ENCODE results near the gene MFAP5. TPM values are rescaled to one million over a fixed set of nuclear protein-coding genes. Genes with fewer than 3 reads are reported as not detected.

MFAP5 gene
- total and polyA plus RNA-seq, 2 donors (not counting 3 experiments of a cell fraction or from before 2014, with no cell fraction given) = 0.39 TPM; not detected in 1

- Histone ChIP-seq H3K9me1 (replicated peaks; ENCODE audit: control insufficient read depth, extremely low read depth, insufficient read depth, low read length) (no peaks in the 10 kb centered on the region), H2AFZ (ENCODE audit: low read depth, low read length) (no peak overlapping the region), H3K27me3 (ENCODE audit: control insufficient read depth in 2 of 2, insufficient read depth in 2 of 2, low read length in 2 of 2) (peaks cover 0 to 5% of the 10 kb centered on the region in 2 experiments), H3K9me3 (replicated peaks; ENCODE audit: control insufficient read depth, insufficient read depth, low read length) (no peaks in the 10 kb centered on the region), H3K79me2 (ENCODE audit: control insufficient read depth, insufficient read depth, low read length) (no peaks in the 10 kb centered on the region), H4K20me1 (replicated peaks; ENCODE audit: control insufficient read depth, extremely low read depth, insufficient read depth, low read length) (no peaks in the 10 kb centered on the region), H3K36me3 (ENCODE audit: control insufficient read depth in 2 of 2, extremely low read depth in 1 of 2, insufficient read depth in 2 of 2, low read length in 2 of 2) (no peaks in the 10 kb centered on the region), H3K4me3 (replicated peaks in 1 of 3; ENCODE audit: insufficient read depth in 1 of 3, low read depth in 1 of 3, low read length in 3 of 3) (no peak overlapping the region), H3K9ac (replicated peaks; ENCODE audit: extremely low read depth, insufficient read depth, low read length) (no peak overlapping the region), H3K4me2 (ENCODE audit: insufficient read depth, low read length) (no peak overlapping the region), H3K4me1 (ENCODE audit: control insufficient read depth, extremely low read depth, insufficient read depth, low read length) (no peaks in the 10 kb centered on the region), H3K27ac (ENCODE audit: insufficient read depth, low read depth, low read length) (no peak overlapping the region)
- TF ChIP-seq MAX (IDR thresholded peaks at IDR 0.05; ENCODE audit: insufficient read depth, insufficient read length) (no peak), POLR2A (IDR thresholded peaks at IDR 0.05; ENCODE audit: low read depth, low read length) (no peak), EZH2 (IDR thresholded peaks at IDR 0.05; ENCODE audit: borderline replicate concordance, low read depth, low read length, severe bottlenecking) (no peak), JUN (IDR thresholded peaks at IDR 0.05; ENCODE audit: borderline replicate concordance, insufficient read depth, insufficient read length, low read depth) (no peak), GATA2 (IDR thresholded peaks at IDR 0.05; ENCODE audit: insufficient read depth, insufficient read length, low read depth, low read length) (no peak), MYC (IDR thresholded peaks at IDR 0.05; ENCODE audit: low read depth, low read length) (no peak), FOS (IDR thresholded peaks at IDR 0.05; ENCODE audit: borderline replicate concordance, insufficient read depth, low read length) (no peak), POLR2AphosphoS5 (IDR thresholded peaks at IDR 0.05; ENCODE audit: insufficient read depth, low read depth, low read length) (no peak)
- TF ChIP-seq, protein P1, sequence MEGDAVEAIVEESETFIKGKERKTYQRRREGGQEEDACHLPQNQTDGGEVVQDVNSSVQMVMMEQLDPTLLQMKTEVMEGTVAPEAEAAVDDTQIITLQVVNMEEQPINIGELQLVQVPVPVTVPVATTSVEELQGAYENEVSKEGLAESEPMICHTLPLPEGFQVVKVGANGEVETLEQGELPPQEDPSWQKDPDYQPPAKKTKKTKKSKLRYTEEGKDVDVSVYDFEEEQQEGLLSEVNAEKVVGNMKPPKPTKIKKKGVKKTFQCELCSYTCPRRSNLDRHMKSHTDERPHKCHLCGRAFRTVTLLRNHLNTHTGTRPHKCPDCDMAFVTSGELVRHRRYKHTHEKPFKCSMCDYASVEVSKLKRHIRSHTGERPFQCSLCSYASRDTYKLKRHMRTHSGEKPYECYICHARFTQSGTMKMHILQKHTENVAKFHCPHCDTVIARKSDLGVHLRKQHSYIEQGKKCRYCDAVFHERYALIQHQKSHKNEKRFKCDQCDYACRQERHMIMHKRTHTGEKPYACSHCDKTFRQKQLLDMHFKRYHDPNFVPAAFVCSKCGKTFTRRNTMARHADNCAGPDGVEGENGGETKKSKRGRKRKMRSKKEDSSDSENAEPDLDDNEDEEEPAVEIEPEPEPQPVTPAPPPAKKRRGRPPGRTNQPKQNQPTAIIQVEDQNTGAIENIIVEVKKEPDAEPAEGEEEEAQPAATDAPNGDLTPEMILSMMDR (IDR thresholded peaks at IDR 0.05; ENCODE audit: extremely low read depth in 1 of 2, insufficient read depth in 1 of 2, low read depth in 1 of 2, low read length in 2 of 2) = no peak
- CTCF ChIA-PET = interaction anchor here (0.8 to 5.3 kb wide), 18 partner anchors 11 to 390 kb away, joined by 4 to 311 read pairs (median 17); partner anchors contain the start of genes A2ML1 and PHC1
- DNase-seq (ENCODE audit: low read depth, low spot score) (no peak), FAIRE-seq (peak; percentile 49)
- intact Hi-C loops (cut with micrococcal nuclease) = no loop called here
- BruUV-seq (replicated peaks) = no TSS peak
- dilution Hi-C loops (cut with MboI; ENCODE audit: extremely low pct_ligation_motif_present, low sequenced_read_pairs) = no loop called here
- POLR2A ChIA-PET = interaction anchor here (1.2 kb wide), 1 partner anchor 34 kb away, joined by 4 read pairs; no protein-coding TSS in a partner anchor
Measured at GRCh38 chr12:8658346-8658745, 4.3 kb downstream of the MFAP5 start.

Measured in endothelial cell of umbilical vein (primary cell).